PFSK-1 (cell line): ENCODE results near the gene MYNN.

Experiments
- FOXP2 ChIP-seq: optimal IDR thresholded peaks from 2 replicates; pipeline ENCODE3; 2011; ENCODE audit warnings: borderline replicate concordance, control low read depth, inconsistent platforms; ENCODE audit not compliant: insufficient read depth; ENCODE audit errors: extremely low read length, extremely low read depth
- POLR2AphosphoS5 ChIP-seq: IDR thresholded peaks from 2 replicates; pipeline ENCODE4 v1.6.1; 2012; ENCODE audit warnings: low read depth, mild to moderate bottlenecking, control low read depth, low read length, moderate library complexity
- REST ChIP-seq, 2 experiments: IDR thresholded peaks; 2 replicates each; pipeline versions ENCODE4 v1.6.1 to v1.8.0; 2011 to 2012; ENCODE audit warnings: low read depth in 2 of 2, low read length in 2 of 2, control low read depth in 1 of 2, inconsistent platforms in 1 of 2, mild to moderate bottlenecking in 1 of 2, moderate library complexity in 1 of 2; ENCODE audit not compliant: insufficient read depth in 1 of 2
- SIN3A ChIP-seq: IDR thresholded peaks from 2 replicates; pipeline ENCODE4 v1.6.1; 2012; ENCODE audit warnings: mild to moderate bottlenecking, low read length, moderate library complexity, borderline replicate concordance; ENCODE audit not compliant: insufficient read depth
- TAF1 ChIP-seq: IDR thresholded peaks from 2 replicates; pipeline ENCODE4 v1.6.1; 2012; ENCODE audit warnings: low read length, control low read depth, borderline replicate concordance; ENCODE audit not compliant: insufficient read depth

MYNN gene

GRCh38 chr3:169811631-169812331, 38.6 kb downstream of the MYNN start:
- no peak for TF ChIP-seq FOXP2
- no peak for TF ChIP-seq REST (IDR thresholded peaks at IDR 0.05; ENCODE audit: insufficient read depth in 1 of 2, low read depth in 2 of 2, low read length in 2 of 2)
- TF ChIP-seq TAF1 = no peak
- TF ChIP-seq POLR2AphosphoS5 = no peak
- TF ChIP-seq SIN3A = no peak

GRCh38 chr3:169812332-169813235, 39.4 kb downstream of the MYNN start, which contains the start of the genes LRRC34 and LRRIQ4:
Gene LRRC34 (minus strand): TSS chr3:169812904. CDS start chr3:169812548, 356 bp downstream.
Gene LRRIQ4 (plus strand): TSS chr3:169812870. CDS start chr3:169821922, 9,052 bp downstream.
- TF ChIP-seq TAF1 (no peak), REST (IDR thresholded peaks at IDR 0.05; ENCODE audit: insufficient read depth in 1 of 2, low read depth in 2 of 2, low read length in 2 of 2) (no peak), FOXP2 (no peak), POLR2AphosphoS5 (no peak), SIN3A (no peak)

- TF ChIP-seq POLR2AphosphoS5 (no peak), TAF1 (no peak), SIN3A (no peak), FOXP2 (no peak), REST (IDR thresholded peaks at IDR 0.05; ENCODE audit: insufficient read depth in 1 of 2, low read depth in 2 of 2, low read length in 2 of 2) (no peak)
Observed at GRCh38 chr3:169813278-169813677, 40.1 kb downstream of the MYNN start.

- TF ChIP-seq SIN3A = no peak
Observed at GRCh38 chr3:169813757-169814517, 40.7 kb downstream of the MYNN start.

GRCh38 chr3:169815590-169816150, 42.5 kb downstream of the MYNN start:
- no peak for TF ChIP-seq TAF1
- TF ChIP-seq POLR2AphosphoS5 = no peak
- TF ChIP-seq FOXP2 = no peak
- TF ChIP-seq REST (IDR thresholded peaks at IDR 0.05; ENCODE audit: insufficient read depth in 1 of 2, low read depth in 2 of 2, low read length in 2 of 2) = no peak
- no peak for TF ChIP-seq SIN3A
